IPS-11a (cell line): ENCODE measurements around the gene OBP2B.
"Not testable (repeated sequence)": the region's sequence is repeated elsewhere in the genome, so short reads cannot be mapped to it uniquely, and the experiment has no call there.

Experiments
- H3K4me3 ChIP-seq: one replicate; pipeline ENCODE4 v1.5.1; 2013; ENCODE audit warnings: low read depth, low read length, control low read depth

The OBP2B gene

GRCh38 chr9:133208880-133209300 lies at the start of gene OBP2B:
TSS of gene OBP2B (minus strand) at chr9:133209250. CDS start at chr9:133209199, 51 bp downstream.
- not testable (repeated sequence) for H3K4me3 ChIP-seq

- no peak overlapping the region for H3K4me3 ChIP-seq
Observed at GRCh38 chr9:133258061-133259015, 49.3 kb upstream of the OBP2B start.

- no peak overlapping the region for H3K4me3 ChIP-seq
Observed at GRCh38 chr9:133257465-133257956, 48.5 kb upstream of the OBP2B start.

GRCh38 chr9:133256686-133257091 lies 47.6 kb upstream of the OBP2B start:
- no peak overlapping the region for H3K4me3 ChIP-seq

GRCh38 chr9:133256136-133256461 lies 47.0 kb upstream of the OBP2B start:
- H3K4me3 ChIP-seq: no peak overlapping the region

GRCh38 chr9:133255371-133256135 lies 46.5 kb upstream of the OBP2B start:
- no peak overlapping the region for H3K4me3 ChIP-seq

GRCh38 chr9:133254471-133254870 lies 45.4 kb upstream of the OBP2B start:
- no peak overlapping the region for H3K4me3 ChIP-seq

- H3K4me3 ChIP-seq: no peak overlapping the region
Observed at GRCh38 chr9:133253268-133253667, 44.2 kb upstream of the OBP2B start.

GRCh38 chr9:133252301-133253020 lies 43.4 kb upstream of the OBP2B start:
- H3K4me3 ChIP-seq: no peak overlapping the region

- no peak overlapping the region for H3K4me3 ChIP-seq
Observed at GRCh38 chr9:133251773-133252172, 42.7 kb upstream of the OBP2B start.

- not testable (repeated sequence) for H3K4me3 ChIP-seq
Observed at GRCh38 chr9:133251221-133251620, 42.2 kb upstream of the OBP2B start.

- H3K4me3 ChIP-seq: no peak overlapping the region
Observed at GRCh38 chr9:133250741-133251170, 41.7 kb upstream of the OBP2B start.

GRCh38 chr9:133249337-133249736 lies 40.3 kb upstream of the OBP2B start:
- H3K4me3 ChIP-seq: no peak overlapping the region

- no peak overlapping the region for H3K4me3 ChIP-seq
Observed at GRCh38 chr9:133248726-133249295, 39.8 kb upstream of the OBP2B start.

- H3K4me3 ChIP-seq: no peak overlapping the region
Observed at GRCh38 chr9:133247632-133248031, 38.6 kb upstream of the OBP2B start.

- H3K4me3 ChIP-seq: no peak overlapping the region
Observed at GRCh38 chr9:133246991-133247390, 37.9 kb upstream of the OBP2B start.

- H3K4me3 ChIP-seq: no peak overlapping the region
Observed at GRCh38 chr9:133246562-133246961, 37.5 kb upstream of the OBP2B start.

GRCh38 chr9:133242991-133243390 lies 33.9 kb upstream of the OBP2B start:
- no peak overlapping the region for H3K4me3 ChIP-seq

- H3K4me3 ChIP-seq: no peak overlapping the region
Observed at GRCh38 chr9:133242241-133242640, 33.2 kb upstream of the OBP2B start.

- H3K4me3 ChIP-seq: no peak overlapping the region
Observed at GRCh38 chr9:133239533-133240090, 30.6 kb upstream of the OBP2B start.
